Urinary bladder (tissue), 4 donors: ENCODE measurements around the gene ZNF358. TPM values are rescaled to one million over a fixed set of nuclear protein-coding genes. Genes with fewer than 3 reads are reported as not detected.

ENCODE experiments used
- DNase-seq: peaks from one replicate; pipeline ENCODE4 v3.0.0-alpha.2; 2015; ENCODE audit errors: extremely low spot score
- H3K27ac ChIP-seq: one replicate; pipeline ENCODE4 v1.5.1; 2013; ENCODE audit warnings: low read depth, mild to moderate bottlenecking, moderate library complexity
- H3K36me3 ChIP-seq: one replicate; pipeline ENCODE4 v1.6.1; 2013; ENCODE audit warnings: mild to moderate bottlenecking, moderate library complexity; ENCODE audit not compliant: insufficient read depth
- H3K4me1 ChIP-seq: one replicate; pipeline ENCODE4 v1.6.1; 2013; ENCODE audit warnings: mild to moderate bottlenecking, moderate library complexity; ENCODE audit not compliant: insufficient read depth
- H3K4me3 ChIP-seq: one replicate; pipeline ENCODE4 v1.5.1; 2013; ENCODE audit warnings: low read depth, low read length
- WGBS: extraction: QIAGEN DNeasy Blood & Tissue Kit; methylation state at CpG from one replicate; pipeline ENCODE4 v1.1.7; 2013; 5-methylcytosine and 5-hydroxymethylcytosine counted together
- polyA plus RNA-seq: library from polyadenylated mRNA; stranded (reverse); fragments of 200-250 nt; gene quantifications from one replicate; pipeline ENCODE4 v1.2.3, GENCODE V29; 2013
- total RNA-seq: library from RNA; depleted of rRNA; stranded (reverse); fragments of >200 nt; gene quantifications from one replicate; pipeline ENCODE4 v1.2.3, GENCODE V29; 2014
- donor health status: healthy with polysubstance abuse.
- donor health status: healthy.

The ZNF358 gene
- total and polyA plus RNA-seq, 2 donors: 19.0 to 115 TPM

DNA sequence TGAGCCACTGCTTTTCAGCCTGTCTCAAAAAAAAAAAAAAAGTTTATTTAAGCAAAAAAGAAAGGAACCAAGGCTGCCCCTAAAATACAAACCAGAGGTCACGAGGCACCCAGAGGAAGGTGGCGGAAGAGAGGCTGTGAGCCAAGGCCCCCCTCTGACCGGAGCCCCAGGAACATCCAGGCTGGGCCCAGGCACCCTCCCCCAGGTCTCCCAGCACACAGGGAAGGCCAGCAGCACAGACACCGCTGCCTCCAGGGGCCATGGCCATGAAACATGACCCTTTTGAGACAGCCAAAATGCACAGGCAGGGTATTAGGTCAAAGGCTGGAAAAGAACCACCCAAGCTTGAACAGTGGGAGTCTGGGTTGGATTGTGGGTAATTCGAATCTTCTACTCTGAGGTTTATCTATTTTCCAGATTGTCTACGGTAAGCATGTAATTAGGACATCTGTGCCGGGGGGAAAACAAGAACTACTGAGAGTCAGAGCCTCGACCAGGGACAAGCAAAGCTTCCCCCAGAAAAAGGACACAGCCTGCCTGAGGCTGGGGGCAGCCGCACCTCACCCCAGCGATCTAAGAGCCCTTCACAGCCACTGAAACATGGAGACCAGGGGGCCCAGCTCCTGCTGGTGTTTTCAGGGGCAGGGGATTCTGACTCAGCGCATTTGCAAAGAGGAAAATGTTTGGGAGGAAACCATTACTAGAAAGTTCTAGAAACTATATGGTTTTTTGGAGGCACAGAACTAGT, 35.5 kb upstream of the ZNF358 start:
- 69% methylated on average over 11 of the region's 11 CpGs for WGBS
- H3K36me3 ChIP-seq: no peaks in the 10 kb centered on the region
- no peak overlapping the region for H3K27ac ChIP-seq
- no peaks in the 10 kb centered on the region for H3K4me1 ChIP-seq
- no peak overlapping the region for H3K4me3 ChIP-seq
- no peak for DNase-seq

- Histone ChIP-seq H3K27ac (no peak overlapping the region), H3K4me3 (no peak overlapping the region), H3K36me3 (no peaks in the 10 kb centered on the region), H3K4me1 (no peaks in the 10 kb centered on the region)
- no peak for DNase-seq
- 85% methylated on average over 7 of the region's 7 CpGs for WGBS
Observed at GRCh38 chr19:7480970-7481255, 35.0 kb upstream of the ZNF358 start.

GRCh38 chr19:7482584-7483439, 33.1 kb upstream of the ZNF358 start:
- no peak overlapping the region for H3K27ac ChIP-seq
- WGBS: 33% methylated on average over 37 of the region's 37 CpGs
- H3K4me1 ChIP-seq: no peaks in the 10 kb centered on the region
- no peak overlapping the region for H3K4me3 ChIP-seq
- DNase-seq: peak; percentile 45
- H3K36me3 ChIP-seq: no peaks in the 10 kb centered on the region

DNA sequence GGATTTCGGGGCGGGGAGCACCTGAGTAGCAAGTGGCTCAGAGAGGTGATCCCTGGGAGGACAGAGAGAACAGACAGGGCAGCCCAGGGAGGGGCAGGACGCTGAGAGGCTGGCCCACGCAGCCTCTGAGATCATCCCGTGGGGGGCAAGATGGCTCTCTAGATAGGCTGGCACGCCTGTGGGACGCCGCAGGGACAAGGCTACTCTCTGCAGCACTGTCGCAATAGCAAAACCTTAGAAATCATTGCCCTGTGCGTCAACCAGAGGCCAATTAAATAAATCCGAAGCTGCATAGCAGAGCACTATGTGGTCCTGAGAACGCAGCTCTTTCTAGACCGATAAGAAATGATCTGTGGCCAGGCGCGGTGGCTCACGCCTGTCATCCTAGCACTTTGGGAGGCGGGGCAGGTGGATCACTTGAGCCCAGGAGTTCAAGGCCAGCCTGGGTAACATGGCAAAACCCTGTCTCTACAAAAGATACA, 32.1 kb upstream of the ZNF358 start:
- H3K4me1 ChIP-seq: no peaks in the 10 kb centered on the region
- WGBS: 68% methylated on average over 17 of the region's 17 CpGs
- H3K4me3 ChIP-seq: no peak overlapping the region
- no peak overlapping the region for H3K27ac ChIP-seq
- no peaks in the 10 kb centered on the region for H3K36me3 ChIP-seq
- peak; percentile 25 for DNase-seq

DNA sequence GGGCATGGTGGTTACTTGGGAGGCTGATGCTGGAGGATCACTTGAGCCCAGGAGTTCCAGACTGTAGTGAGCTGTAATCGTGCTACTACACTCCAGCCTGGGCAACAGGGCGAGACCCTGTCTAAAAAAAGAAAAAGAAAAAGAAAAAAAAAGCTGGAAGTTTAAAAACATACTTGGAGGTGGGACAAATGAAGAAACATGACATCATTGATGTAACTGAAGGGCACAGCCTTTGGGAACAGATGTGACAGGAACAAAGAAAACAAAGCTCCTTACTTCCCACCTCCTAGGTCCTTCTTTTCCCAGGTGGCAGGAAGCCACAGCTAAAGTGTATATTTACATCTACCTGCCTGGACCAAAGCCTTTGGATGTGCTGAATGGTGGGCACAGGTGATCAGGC, 29.0 kb upstream of the ZNF358 start:
- no peaks in the 10 kb centered on the region for H3K4me1 ChIP-seq
- no peak overlapping the region for H3K27ac ChIP-seq
- no peak for DNase-seq
- 77% methylated on average over 2 of the region's 2 CpGs for WGBS
- no peaks in the 10 kb centered on the region for H3K36me3 ChIP-seq
- no peak overlapping the region for H3K4me3 ChIP-seq

DNA sequence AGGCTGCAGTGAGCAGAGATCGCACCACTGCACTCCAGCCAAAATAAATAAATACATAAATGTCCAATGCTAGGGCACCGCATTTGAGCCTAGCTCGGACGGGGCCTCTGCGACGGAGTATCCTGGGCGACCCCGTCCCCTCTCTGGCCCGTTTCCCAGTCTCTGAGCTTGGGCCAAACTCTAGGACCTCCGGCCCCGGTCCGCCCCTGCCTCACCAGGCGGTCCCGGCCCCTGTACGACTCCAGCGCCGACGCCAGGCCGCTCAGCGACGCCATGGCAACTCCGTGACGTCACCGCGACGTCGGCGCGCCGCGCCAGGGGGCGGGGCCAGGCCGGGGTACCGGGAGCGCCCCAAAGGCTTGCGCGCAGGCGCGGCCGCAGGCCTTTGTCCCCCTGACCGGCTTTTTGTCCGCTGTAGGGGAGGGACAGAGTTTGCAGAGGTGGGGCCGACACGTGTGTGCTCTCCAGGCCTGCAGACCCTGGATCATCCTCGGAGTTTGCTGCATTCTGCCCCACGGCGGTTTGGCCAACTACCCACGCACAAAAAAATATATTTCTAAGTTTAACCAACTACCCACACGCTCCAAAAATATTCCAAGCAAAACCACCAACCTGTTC, 27.1 kb upstream of the ZNF358 start, which contains the start of gene PEX11G:
PEX11G (minus strand) TSS at position 300 of the 618 bp plus-strand sequence; CDS start at position 275, 25 bp downstream.
- peak; percentile 71 for DNase-seq
- Histone ChIP-seq H3K36me3 (no peaks in the 10 kb centered on the region), H3K4me3 (peak within 1 kb of the TSS; percentile 63), H3K4me1 (no peaks in the 10 kb centered on the region), H3K27ac (peak within 1 kb of the TSS; percentile 82)
- under 1% methylated on average over 49 of the region's 49 CpGs for whole genome bisulfite sequencing

GRCh38 chr19:7489609-7490044, 26.3 kb upstream of the ZNF358 start:
- 84% methylated on average over 11 of the region's 11 CpGs for WGBS
- H3K4me3 ChIP-seq: no peak overlapping the region
- no peaks in the 10 kb centered on the region for H3K4me1 ChIP-seq
- no peaks in the 10 kb centered on the region for H3K36me3 ChIP-seq
- no peak for DNase-seq
- no peak overlapping the region for H3K27ac ChIP-seq

- 65% methylated on average over 4 of the region's 4 CpGs for WGBS
- no peak for DNase-seq
- Histone ChIP-seq H3K27ac (no peak overlapping the region), H3K4me1 (no peaks in the 10 kb centered on the region), H3K4me3 (no peak overlapping the region), H3K36me3 (no peaks in the 10 kb centered on the region)
Observed at GRCh38 chr19:7492142-7492541, 23.8 kb upstream of the ZNF358 start.

DNA sequence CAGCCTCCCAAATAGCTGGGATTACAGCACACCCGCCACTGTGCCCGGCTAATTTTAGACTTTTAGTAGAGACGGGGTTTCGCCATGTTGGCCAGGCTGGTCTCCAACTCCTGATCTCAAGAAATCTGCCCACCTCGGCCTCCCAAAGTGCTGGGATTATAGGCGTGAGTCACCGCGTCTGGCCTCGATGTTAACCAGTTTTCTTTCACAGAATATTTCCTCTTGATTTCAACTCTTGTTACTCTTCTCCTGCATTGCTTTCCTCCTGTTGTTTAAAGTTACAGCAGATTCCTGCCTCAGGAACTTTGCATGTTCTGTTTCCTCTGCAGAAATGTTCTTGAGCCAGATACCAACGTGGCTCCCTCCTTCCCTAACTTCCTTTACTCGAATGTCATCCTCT, 23.3 kb upstream of the ZNF358 start:
- H3K4me3 ChIP-seq: no peak overlapping the region
- DNase-seq: no peak
- H3K27ac ChIP-seq: no peak overlapping the region
- H3K36me3 ChIP-seq: no peaks in the 10 kb centered on the region
- H3K4me1 ChIP-seq: no peaks in the 10 kb centered on the region
- WGBS: 70% methylated on average over 11 of the region's 11 CpGs

DNA sequence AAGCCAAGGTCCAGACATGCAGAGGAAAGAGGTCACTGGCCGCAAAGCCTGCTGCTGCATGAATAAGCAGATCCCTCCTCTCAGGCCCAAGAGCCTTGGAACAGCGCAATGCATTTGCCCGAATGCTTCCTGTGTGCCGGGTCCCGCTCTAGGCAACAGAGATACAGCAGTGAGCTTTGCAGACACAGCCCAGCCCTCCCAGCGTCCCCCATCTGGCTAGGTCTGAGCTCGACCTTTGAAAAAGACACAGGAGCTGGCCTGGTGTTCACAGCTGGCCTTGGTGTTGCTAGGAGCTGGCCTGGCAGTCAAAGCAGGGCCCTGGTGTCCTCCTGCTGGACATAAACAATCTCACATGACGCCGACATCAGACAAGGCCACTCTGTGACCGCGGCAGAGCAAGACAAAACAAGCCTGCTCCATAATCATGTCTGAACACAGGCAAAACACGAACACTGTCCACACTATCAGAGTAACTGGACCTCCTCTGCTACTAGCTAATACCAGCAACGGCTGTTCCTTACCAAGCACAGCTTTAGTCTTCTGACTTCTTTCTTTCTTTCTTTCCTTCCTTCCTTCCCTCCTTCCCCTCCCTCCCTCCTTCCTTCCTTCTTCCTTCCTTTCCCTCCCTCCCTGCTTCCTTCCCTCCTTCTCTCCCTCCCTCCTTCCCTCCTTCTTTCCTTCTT, 21.3 kb upstream of the ZNF358 start:
- Histone ChIP-seq H3K4me3 (no peak overlapping the region), H3K4me1 (no peaks in the 10 kb centered on the region), H3K36me3 (no peaks in the 10 kb centered on the region), H3K27ac (peak overlapping the region; percentile 90)
- 31% methylated on average over 13 of the region's 13 CpGs for WGBS
- DNase-seq: no peak

DNA sequence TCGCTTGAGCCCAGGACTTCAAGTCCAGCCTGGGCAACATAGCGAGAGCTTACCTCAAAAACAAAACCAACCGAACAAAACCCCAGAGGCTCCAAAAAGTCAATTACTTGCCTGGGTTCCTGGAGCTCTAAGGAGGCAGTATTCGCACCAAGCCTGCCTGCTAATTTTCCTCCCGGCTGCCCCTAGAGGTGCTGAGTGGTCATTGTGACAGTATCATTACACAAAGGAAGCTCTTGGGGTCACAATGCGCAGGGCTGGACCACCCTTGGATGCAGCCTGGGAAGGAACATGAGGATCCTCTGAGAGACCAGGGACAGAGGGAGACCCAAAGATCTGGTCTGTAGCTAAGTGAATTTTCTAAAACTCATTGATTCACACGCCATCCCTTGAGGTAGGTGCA, 18.6 kb upstream of the ZNF358 start:
- Histone ChIP-seq H3K36me3 (no peaks in the 10 kb centered on the region), H3K4me3 (no peak overlapping the region), H3K27ac (no peak overlapping the region), H3K4me1 (no peaks in the 10 kb centered on the region)
- 58% methylated on average over 7 of the region's 7 CpGs for WGBS
- DNase-seq: no peak

DNA sequence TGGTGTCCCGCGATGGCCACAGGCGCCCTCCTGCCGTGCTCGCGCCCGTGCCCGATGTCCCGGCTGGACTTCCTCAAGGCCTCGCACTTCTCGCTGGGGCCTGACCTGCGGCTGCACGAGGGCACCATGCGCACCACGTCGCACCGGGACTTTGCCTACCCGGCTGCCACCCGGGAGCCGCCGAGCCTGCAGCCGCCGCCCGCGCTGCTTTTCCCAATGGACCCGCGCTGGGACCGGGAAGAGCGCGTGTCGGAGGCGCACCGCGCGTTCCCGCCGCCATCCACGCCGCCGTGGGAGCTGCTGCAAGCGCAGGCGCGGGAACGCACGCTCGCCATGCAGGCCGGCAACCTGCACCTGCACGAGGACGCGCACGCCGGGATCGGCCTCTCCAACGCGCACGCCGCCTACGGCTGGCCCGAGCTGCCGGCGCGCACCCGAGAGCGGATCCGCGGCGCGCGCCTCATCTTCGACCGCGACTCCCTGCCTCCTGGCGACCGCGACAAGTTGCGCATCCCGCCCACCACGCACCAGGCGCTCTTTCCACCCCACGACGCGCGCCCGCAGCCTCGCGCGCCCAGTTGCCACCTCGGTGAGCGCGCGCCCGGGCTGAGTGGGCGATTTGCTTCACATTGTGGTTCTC, 15.0 kb upstream of the ZNF358 start:
- no peak for DNase-seq
- no peak overlapping the region for H3K27ac ChIP-seq

DNA sequence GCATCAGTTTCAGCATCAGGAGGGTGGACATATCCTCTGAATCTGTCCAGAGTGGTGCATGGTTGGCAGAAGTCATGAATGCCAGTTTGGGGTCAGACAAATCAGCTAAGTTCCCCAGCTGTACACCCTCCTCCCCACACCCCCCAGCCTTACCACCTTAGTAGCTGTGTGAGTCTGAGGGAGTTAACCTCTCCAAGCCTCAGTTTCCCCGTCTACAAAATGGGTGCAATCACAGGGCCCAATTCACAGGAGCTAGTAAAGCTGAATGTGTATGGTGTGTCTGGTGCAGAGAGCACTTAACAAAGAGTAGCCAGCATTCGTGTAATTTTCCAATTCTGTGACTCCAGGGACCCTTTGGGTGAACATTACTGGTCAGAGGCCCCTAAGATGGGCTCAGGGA, 13.4 kb upstream of the ZNF358 start:
- H3K4me3 ChIP-seq: no peak overlapping the region
- no peak overlapping the region for H3K27ac ChIP-seq
- no peaks in the 10 kb centered on the region for H3K36me3 ChIP-seq
- H3K4me1 ChIP-seq: no peaks in the 10 kb centered on the region
- WGBS: 68% methylated on average over 2 of the region's 2 CpGs
- DNase-seq: no peak

More for the DNA sequence above, 15.0 kb upstream of the ZNF358 start:
- Histone ChIP-seq H3K4me3 (peak overlapping the region; percentile 33), H3K36me3 (no peaks in the 10 kb centered on the region), H3K4me1 (no peaks in the 10 kb centered on the region)
- WGBS: 1% methylated on average over 93 of the region's 93 CpGs
